Chondrocyte (in vitro differentiated cells): ENCODE results near the gene FCER2. TPM values are rescaled to one million over a fixed set of nuclear protein-coding genes. Genes with fewer than 3 reads are reported as not detected.

Experiments used
- DNase-seq: peaks from one replicate; pipeline ENCODE4 v3.0.0; 2021; ENCODE audit warnings: mixed read lengths, low spot score
- H3K27ac Mint-ChIP-seq: one replicate; pipeline ENCODE4 v1.8.0; 2021; ENCODE audit warnings: mild to moderate bottlenecking, moderate library complexity, mixed read lengths; ENCODE audit not compliant: unreplicated experiment
- H3K27me3 Mint-ChIP-seq: 2 replicates; pipeline ENCODE4 v1.8.0; 2021; ENCODE audit warnings: low read depth, mixed read lengths
- H3K36me3 Mint-ChIP-seq: 2 replicates; pipeline ENCODE4 v1.8.0; 2021; ENCODE audit warnings: low read depth, mixed read lengths
- H3K4me1 Mint-ChIP-seq: 2 replicates; pipeline ENCODE4 v1.8.0; 2021; ENCODE audit warnings: low read depth, mild to moderate bottlenecking, mixed read lengths
- H3K4me3 Mint-ChIP-seq: one replicate; pipeline ENCODE4 v1.8.0; 2021; ENCODE audit warnings: mild to moderate bottlenecking, moderate library complexity, mixed read lengths; ENCODE audit not compliant: unreplicated experiment
- H3K9me3 Mint-ChIP-seq: 2 replicates; pipeline ENCODE4 v1.8.0; 2021; ENCODE audit warnings: low read depth, mixed read lengths
- CTCF ChIP-seq: fragments of 200-600 bp; sonication (generic); IDR thresholded peaks from 2 replicates; pipeline ENCODE4 v1.5.0; 2021; ENCODE audit warnings: antibody characterized with exemption, mild to moderate bottlenecking, moderate library complexity
- total RNA-seq: library from RNA; stranded (reverse); gene quantifications from 3 replicates; pipeline ENCODE4 v1.2.1, GENCODE V29; 2021

The FCER2 gene
- total RNA-seq, 1 donor from 2014 or later, result not detected

- H3K27me3 Mint-ChIP-seq, result peaks cover 21% of the 10 kb centered on the region
- no peak overlapping the region for H3K4me3 Mint-ChIP-seq
- H3K27ac Mint-ChIP-seq, result no peak overlapping the region
- no peak for TF ChIP-seq CTCF
- H3K36me3 Mint-ChIP-seq, result no peaks in the 10 kb centered on the region
- no peak for DNase-seq
- H3K9me3 Mint-ChIP-seq, result no peaks in the 10 kb centered on the region
- H3K4me1 Mint-ChIP-seq, result no peaks in the 10 kb centered on the region
Observed at GRCh38 chr19:7706188-7706954, 4.4 kb upstream of the FCER2 start.

DNA sequence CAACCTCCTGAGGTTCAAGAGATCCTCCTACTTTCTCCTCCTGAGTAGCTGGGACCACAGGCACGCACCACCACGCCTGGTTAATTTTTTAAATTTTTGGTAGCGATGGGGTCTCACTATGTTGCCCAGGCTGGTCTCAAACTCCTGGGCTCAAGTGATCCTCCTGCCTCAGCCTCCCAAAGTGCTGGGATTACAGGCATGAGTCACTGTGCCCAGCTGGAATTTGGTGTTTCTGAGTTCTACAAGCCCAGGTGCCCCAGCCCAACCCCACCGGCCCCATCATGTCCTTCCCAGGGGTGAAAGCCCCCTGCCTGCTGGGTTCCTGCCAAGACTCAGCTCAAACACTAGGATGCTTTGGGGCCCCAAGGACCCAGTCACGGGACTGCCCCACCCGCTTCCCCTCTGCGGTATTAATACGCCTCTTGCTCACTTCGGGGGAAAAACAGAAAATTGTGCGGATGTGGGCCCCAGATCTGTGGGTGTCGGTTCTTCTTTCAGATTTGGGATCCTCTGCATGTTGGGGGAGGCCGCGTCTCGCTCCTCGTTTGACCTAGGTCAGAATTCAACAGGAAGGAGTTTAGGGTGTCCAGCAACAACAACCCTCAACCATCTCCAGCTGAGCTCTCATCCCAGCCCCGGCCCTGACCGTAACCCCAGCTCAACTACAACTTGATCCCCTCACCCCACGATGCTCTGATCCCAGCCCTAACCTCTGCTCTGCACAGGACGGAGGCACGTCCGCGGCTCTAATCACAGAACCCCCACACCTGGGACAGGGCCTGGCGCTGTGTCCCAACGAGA is 3.7 kb upstream of the FCER2 start:
- H3K4me3 Mint-ChIP-seq, result no peak overlapping the region
- H3K27ac Mint-ChIP-seq, result no peak overlapping the region

GRCh38 chr19:7704280-7705060 is 2.5 kb upstream of the FCER2 start:
- Mint-ChIP-seq H3K4me1 (no peaks in the 10 kb centered on the region), H3K9me3 (no peaks in the 10 kb centered on the region), H3K4me3 (no peak overlapping the region), H3K27ac (no peak overlapping the region), H3K27me3 (peaks cover 24% of the 10 kb centered on the region), H3K36me3 (no peaks in the 10 kb centered on the region)
- TF ChIP-seq CTCF, result no peak
- no peak for DNase-seq

More for the DNA sequence above, 3.7 kb upstream of the FCER2 start:
- TF ChIP-seq CTCF, result no peak
- Mint-ChIP-seq H3K27me3 (peaks cover 21% of the 10 kb centered on the region), H3K9me3 (no peaks in the 10 kb centered on the region), H3K4me1 (no peaks in the 10 kb centered on the region), H3K36me3 (no peaks in the 10 kb centered on the region)
- DNase-seq, result no peak

GRCh38 chr19:7703332-7703731 is 1.4 kb upstream of the FCER2 start:
- H3K4me3 Mint-ChIP-seq, result no peak overlapping the region
- H3K27ac Mint-ChIP-seq, result no peak overlapping the region
- no peak for TF ChIP-seq CTCF
- no peak for DNase-seq
- H3K9me3 Mint-ChIP-seq, result no peaks in the 10 kb centered on the region
- no peaks in the 10 kb centered on the region for H3K36me3 Mint-ChIP-seq
- no peaks in the 10 kb centered on the region for H3K4me1 Mint-ChIP-seq
- H3K27me3 Mint-ChIP-seq, result peaks cover 31% of the 10 kb centered on the region
